Measurements from ENCODE around the gene STUM. TPM values are rescaled to one million over a fixed set of nuclear protein-coding genes. Genes with fewer than 3 reads are reported as not detected.

STUM gene
- total RNA-seq, 1 donor from 2014 or later = 0.13 TPM

GRCh38 chr1:226624526-226624925 is 76.0 kb downstream of the STUM start:
- no peak for DNase-seq (ENCODE audit: low read depth in 2 of 2)

GRCh38 chr1:226625326-226625725 is 76.8 kb downstream of the STUM start:
- no peak for DNase-seq (ENCODE audit: low read depth in 2 of 2)

DNA sequence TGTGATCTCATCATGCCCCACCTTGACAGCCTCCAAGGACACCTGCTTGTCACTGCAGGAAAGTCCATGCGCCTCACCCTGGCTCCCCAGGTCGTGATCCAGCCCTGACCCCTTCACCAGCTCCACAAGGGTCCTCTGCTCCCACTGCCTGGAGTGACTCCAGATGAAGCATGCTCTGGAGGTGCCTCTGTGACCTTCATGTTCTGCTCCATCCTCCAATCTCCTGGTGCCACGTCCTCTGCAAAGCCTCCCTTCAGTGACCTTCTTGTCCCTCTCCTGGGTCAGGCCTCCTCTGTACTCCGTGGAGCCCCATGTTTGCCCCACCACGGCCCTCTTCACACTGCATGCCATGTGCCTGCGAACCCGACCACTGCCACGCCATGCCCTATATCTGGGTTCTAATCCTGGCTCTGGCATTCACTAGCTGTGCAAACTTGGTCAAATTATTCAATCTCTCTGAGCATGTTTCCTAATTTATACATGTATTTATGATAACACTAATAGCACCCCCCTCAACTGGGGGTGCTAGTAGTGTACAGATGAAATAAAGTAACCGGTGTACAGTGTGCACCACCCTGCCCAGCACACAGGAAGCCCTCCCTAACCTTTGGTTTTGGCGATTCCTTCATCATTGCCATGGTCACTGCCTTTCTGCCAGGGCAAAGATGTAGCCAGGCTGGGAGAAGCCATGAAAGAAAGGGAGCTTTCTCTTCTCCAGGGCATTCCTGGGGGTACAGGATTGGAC is 77.4 kb downstream of the STUM start:
- DNase-seq (ENCODE audit: low read depth in 2 of 2) = no peak

GRCh38 chr1:226626577-226626956 is 78.0 kb downstream of the STUM start:
- DNase-seq (ENCODE audit: low read depth in 2 of 2) = peak; percentile 40 to 67

GRCh38 chr1:226627050-226627755 is 78.6 kb downstream of the STUM start:
- no peak for DNase-seq (ENCODE audit: low read depth in 2 of 2)

DNA sequence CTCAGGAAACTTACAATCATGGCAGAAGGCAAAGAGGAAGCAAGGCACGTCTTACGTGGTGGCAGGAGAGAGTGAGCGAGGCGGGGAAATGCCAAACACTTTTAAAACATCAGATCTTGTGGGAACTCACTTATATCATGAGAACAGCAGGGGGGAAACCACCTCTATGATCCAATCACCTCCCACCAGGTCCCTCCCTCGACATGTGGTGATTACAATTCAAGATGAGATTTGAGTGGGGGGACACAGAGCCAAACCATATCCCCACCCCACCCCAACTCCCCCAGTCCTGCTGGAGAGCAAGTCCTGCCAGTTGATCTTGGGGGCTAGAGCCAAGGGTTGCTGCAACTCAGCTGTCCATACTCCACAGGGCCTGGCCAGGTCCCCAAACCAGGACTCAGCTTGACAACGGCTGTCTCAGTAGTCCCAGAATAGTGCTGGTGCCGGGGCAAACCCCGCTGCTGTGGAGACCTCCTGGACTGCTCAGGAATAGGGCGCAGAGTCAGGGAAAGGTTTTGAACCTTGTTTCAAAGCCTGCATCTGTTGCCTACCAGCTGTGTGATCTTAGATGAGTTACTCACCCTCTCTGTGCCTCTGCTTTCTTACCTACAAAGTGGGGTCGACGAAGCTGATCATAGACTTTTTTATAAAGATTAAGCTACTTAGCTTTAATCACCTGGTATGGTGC is 79.5 kb downstream of the STUM start:
- DNase-seq (ENCODE audit: low read depth in 2 of 2) = no peak

DNA sequence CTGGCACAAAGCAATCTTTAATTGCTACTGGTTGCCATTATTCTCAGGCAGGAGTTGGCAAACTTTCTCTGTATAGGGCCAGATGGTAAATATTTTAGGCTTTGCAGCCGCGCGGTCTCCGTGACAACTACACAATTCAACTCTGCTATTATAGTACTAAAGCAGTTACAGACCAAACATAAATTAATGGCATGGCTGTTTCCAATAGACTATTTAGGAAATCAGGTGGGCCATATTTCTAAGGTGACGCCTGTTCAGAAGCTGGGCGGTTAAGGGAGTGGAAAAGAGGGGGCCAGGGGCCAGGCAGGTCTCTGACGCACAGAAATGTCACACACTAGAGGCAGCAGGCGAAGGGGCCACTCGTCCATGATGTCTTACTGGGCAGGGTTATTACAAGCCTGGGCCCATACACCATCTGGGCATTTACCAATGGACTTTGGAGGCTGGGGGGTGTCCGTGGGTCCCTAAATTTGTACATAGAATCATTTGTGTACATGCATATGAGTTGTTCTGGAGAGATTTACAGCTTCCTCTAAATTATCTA is 80.1 kb downstream of the STUM start:
- DNase-seq (ENCODE audit: low read depth in 2 of 2) = no peak

DNA sequence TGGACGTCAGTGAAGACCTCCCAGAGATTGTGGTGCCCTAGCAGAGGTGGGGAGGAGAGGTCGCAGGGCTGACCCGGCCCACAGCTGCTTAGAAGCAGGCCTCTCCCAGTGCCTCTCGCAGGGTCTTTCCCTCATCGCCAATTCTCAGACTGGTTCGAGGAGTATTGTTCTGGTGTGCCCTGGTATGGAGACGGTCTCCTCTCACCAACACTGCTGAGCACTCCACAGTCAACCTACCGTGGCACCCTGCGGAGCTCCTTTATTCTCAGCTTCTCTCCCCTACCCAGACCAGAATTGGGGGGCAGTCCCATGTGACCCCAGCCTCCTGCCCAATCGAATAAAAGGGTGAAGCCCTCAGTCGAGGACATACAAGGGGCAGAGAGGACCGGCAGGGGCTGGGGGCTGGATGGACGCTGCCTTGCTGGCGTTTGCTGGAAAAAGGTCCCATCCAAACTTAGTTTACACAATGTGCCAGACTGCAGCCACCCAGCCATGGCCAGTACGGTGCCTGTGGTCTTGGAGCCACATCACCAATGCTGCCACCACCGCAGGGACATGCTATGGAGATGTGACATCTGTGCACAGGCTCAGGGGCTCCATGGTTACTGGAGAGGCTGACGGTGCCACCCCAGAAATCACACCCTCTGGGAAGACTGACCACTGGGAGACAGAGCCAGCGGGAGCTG is 80.8 kb downstream of the STUM start:
- DNase-seq (ENCODE audit: low read depth in 2 of 2) = no peak

- no peak for DNase-seq (ENCODE audit: low read depth in 2 of 2)
These were observed 81.5 kb downstream of the STUM start for GRCh38 chr1:226629896-226630550.

DNA sequence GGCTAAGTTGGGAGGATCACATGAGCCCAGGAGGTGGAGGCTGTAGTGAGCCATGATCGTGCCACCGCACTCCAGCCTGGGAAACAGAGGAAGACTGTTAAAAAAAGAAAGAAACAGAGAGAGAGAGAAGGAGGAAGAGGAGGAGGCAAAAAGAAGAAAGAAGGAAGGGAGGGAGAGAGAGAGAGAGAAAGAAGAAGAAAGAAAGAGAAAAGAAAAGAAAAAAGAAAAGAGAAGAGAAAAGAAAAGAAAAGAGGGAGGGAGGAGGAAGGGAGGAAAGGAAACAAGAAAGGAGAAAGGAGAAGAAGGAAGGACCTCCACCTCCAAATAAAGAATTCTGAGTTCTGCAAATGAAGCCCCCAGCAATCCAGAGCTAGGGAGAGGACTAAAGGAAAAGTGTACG is 82.0 kb downstream of the STUM start:
- DNase-seq (ENCODE audit: low read depth in 2 of 2) = no peak

- DNase-seq (ENCODE audit: low read depth in 2 of 2) = no peak
These were observed 82.9 kb downstream of the STUM start for GRCh38 chr1:226631229-226632000.

DNA sequence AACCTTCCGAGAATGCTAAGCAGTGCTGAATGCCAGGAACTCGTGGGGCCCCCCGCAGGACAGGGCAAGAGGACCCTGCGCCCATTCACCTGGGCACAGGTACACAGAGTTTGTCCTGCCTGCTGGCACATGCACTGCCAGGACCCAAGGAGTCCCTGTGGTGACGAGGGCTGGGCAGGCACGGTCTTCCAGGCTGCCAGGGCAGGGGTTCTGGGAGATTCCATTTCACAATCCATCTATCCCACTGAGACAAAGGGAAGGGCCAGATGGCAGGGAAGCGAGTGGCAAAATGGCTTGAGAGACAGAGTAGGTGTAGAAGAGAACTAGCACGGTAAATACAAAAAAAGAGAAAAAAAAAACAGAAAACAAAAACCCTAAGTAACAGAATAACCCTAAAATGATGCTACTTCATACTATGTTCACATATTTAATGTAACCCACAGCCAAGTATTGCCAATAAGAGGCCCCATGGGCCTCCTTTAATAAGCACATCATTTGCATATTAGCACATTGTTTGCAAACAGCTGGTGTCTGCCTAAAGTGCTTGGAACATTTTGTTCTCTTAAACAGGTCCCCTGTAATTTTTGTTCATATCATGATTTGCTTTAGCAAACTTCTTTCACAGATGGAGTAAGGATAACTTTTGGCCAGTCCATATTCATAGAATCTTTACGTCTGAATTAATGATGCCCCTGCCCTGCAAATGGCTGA is 83.8 kb downstream of the STUM start:
- no peak for DNase-seq (ENCODE audit: low read depth in 2 of 2)

GRCh38 chr1:226632922-226633351 is 84.4 kb downstream of the STUM start:
- no peak for DNase-seq (ENCODE audit: low read depth in 2 of 2)

GRCh38 chr1:226633541-226634165 is 85.1 kb downstream of the STUM start:
- no peak for DNase-seq (ENCODE audit: low read depth in 2 of 2)

DNA sequence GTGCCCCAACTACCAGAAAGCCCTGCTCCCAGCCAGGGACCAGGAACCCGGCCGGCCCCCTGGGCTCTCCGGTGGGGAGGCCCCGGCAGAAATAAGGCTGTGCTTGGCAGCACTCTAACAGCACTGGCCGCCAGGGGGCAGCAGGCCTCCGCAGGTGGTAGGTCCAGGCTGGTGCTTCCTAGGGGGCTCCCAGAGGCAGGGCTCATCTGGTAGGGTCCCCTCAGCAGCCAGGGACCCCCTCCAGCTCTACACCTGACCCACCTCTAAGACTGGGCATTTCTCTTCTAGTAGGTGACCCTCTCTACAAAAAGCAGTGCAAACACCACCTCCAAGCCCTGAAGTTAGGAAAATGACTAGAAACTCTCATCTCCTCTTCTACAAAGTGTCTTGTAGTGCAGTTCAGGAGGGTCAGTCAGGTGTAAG is 85.6 kb downstream of the STUM start:
- DNase-seq (ENCODE audit: low read depth in 2 of 2) = peak; percentile 48 to 75

DNA sequence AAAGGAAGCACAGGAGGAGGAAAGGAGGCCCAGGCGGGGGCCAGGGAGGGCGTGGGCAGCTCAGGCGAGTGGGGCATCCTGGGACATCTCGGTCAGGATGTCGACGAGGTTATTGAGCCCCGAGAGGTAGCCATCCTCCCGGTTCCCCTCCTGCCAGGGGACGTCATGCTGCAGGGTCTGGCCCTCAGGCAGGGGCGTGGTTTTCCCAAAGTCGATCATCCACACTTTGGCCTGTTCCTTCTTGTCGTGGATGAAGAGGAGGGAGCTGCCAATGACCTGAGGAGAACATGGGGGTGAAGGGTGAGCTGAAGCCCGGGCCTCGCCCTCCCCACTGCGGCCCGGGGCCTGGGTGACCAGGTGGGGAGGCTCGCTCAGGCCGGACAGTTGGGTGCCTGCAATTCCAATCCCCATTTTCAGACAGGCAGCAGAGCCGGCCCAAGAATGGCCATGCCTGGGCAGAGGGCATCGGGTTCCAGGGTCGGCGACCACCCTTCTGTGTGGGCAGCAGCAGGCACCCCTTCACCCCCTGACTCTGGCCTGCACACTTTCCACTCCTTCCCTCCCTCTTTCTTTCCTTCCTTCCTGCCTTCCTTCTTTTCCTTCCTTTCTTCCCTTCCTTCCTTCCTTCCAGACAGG is 86.2 kb downstream of the STUM start:
- no peak for DNase-seq (ENCODE audit: low read depth in 2 of 2)

- no peak for DNase-seq (ENCODE audit: low read depth in 2 of 2)
These were observed 86.9 kb downstream of the STUM start for GRCh38 chr1:226635456-226635941.

DNA sequence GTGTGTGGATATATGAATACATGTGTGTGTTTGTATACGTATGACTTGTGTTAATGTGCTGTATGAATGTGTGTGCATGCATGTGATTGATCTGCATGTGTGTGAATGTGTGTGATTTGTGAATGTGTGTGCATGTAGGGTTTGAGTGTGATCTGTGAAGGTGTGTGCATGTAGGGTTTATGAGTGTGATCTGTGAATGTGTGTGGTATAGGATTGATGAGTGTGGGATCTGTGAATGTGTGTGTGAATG is 88.2 kb downstream of the STUM start:
- no peak for DNase-seq (ENCODE audit: low read depth in 2 of 2)

Measured in dermis microvascular lymphatic vessel endothelial cell (primary cell).